Mucosa of rectum (tissue), 2 donors: ENCODE measurements around the gene GRM4.
A peak's percentile ranks its signal among the peaks of the same experiment; 100 is the strongest.

Source experiments
- H3K27ac ChIP-seq, 2 donors: one replicate each; pipeline ENCODE4 v1.7.0; 2013; ENCODE audit warnings: inconsistent platforms in 2 of 2, low read depth in 2 of 2, low read length in 2 of 2
- H3K27me3 ChIP-seq, 2 donors: one replicate each; pipeline ENCODE4 v1.7.0; 2013; ENCODE audit warnings: low read length in 2 of 2; ENCODE audit not compliant: control insufficient read depth in 2 of 2, insufficient read depth in 2 of 2
- H3K36me3 ChIP-seq, 2 donors: one replicate each; pipeline ENCODE4 v1.7.0; 2013; ENCODE audit warnings: low read length in 2 of 2; ENCODE audit not compliant: control insufficient read depth in 2 of 2, insufficient read depth in 2 of 2
- H3K4me1 ChIP-seq, 2 donors: one replicate each; pipeline ENCODE4 v1.7.0; 2013; ENCODE audit warnings: low read length in 2 of 2, mild to moderate bottlenecking in 1 of 2; ENCODE audit not compliant: control insufficient read depth in 2 of 2, insufficient read depth in 2 of 2
- H3K4me3 ChIP-seq, 2 donors: one replicate each; pipeline ENCODE4 v1.7.0; 2013; ENCODE audit warnings: low read length in 2 of 2
- H3K9ac ChIP-seq, 2 donors: one replicate each; pipeline ENCODE4 v1.7.0; 2013; ENCODE audit warnings: low read length in 2 of 2, low read depth in 1 of 2, mild to moderate bottlenecking in 1 of 2
- H3K9me3 ChIP-seq, 2 donors: one replicate each; pipeline ENCODE4 v1.7.0; 2013; ENCODE audit warnings: low read length in 2 of 2; ENCODE audit not compliant: control insufficient read depth in 2 of 2
- donor health status: healthy.
- donor health status: Normal muscosa, but diverticular disease.

Gene GRM4

GRCh38 chr6:34025861-34026260 lies 120.0 kb downstream of the GRM4 start:
- H3K27me3 ChIP-seq, result no peaks in the 10 kb centered on the region
- H3K4me1 ChIP-seq, result peaks cover 10 to 16% of the 10 kb centered on the region in 2 donors
- H3K9ac ChIP-seq, result no peak overlapping the region
- H3K27ac ChIP-seq, result no peak overlapping the region
- H3K36me3 ChIP-seq, result no peaks in the 10 kb centered on the region
- H3K4me3 ChIP-seq, result no peak overlapping the region
- no peaks in the 10 kb centered on the region for H3K9me3 ChIP-seq

- no peak overlapping the region for H3K9ac ChIP-seq
- no peaks in the 10 kb centered on the region for H3K9me3 ChIP-seq
- H3K4me3 ChIP-seq, result no peak overlapping the region
- H3K27me3 ChIP-seq, result no peaks in the 10 kb centered on the region
- H3K27ac ChIP-seq, result no peak overlapping the region
- H3K36me3 ChIP-seq, result no peaks in the 10 kb centered on the region
- peaks cover 10 to 16% of the 10 kb centered on the region in 2 donors for H3K4me1 ChIP-seq
These were observed 120.6 kb downstream of the GRM4 start for GRCh38 chr6:34025112-34025807.

- Histone ChIP-seq H3K27me3 (no peaks in the 10 kb centered on the region), H3K4me3 (peak overlapping the region; percentile 55 to 58), H3K9me3 (no peaks in the 10 kb centered on the region), H3K4me1 (peaks cover 16% of the 10 kb centered on the region in 2 donors), H3K9ac (peak overlapping the region in 1 of 2 donors; percentile 78), H3K36me3 (no peaks in the 10 kb centered on the region), H3K27ac (peak overlapping the region; percentile 58 to 61)
These were observed 123.0 kb downstream of the GRM4 start for GRCh38 chr6:34022873-34023255.

- peak overlapping the region; percentile 58 to 61 for H3K27ac ChIP-seq
- no peaks in the 10 kb centered on the region for H3K36me3 ChIP-seq
- H3K4me3 ChIP-seq, result peak overlapping the region; percentile 55 to 58
- peak overlapping the region; percentile 47 to 78 for H3K9ac ChIP-seq
- no peaks in the 10 kb centered on the region for H3K9me3 ChIP-seq
- peaks cover 14 to 16% of the 10 kb centered on the region in 2 donors for H3K4me1 ChIP-seq
- H3K27me3 ChIP-seq, result no peaks in the 10 kb centered on the region
These were observed 123.5 kb downstream of the GRM4 start for GRCh38 chr6:34022250-34022872.

- Histone ChIP-seq H3K4me1 (peaks cover 13 to 16% of the 10 kb centered on the region in 2 donors), H3K27ac (peak overlapping the region; percentile 58 to 61), H3K4me3 (peak overlapping the region; percentile 55 to 58), H3K9ac (peak overlapping the region in 1 of 2 donors; percentile 78), H3K36me3 (no peaks in the 10 kb centered on the region), H3K27me3 (no peaks in the 10 kb centered on the region), H3K9me3 (no peaks in the 10 kb centered on the region)
These were observed 124.2 kb downstream of the GRM4 start for GRCh38 chr6:34021554-34022190.

- Histone ChIP-seq H3K4me3 (no peak overlapping the region), H3K9me3 (no peaks in the 10 kb centered on the region), H3K27me3 (no peaks in the 10 kb centered on the region), H3K36me3 (no peaks in the 10 kb centered on the region), H3K4me1 (peaks cover 11 to 16% of the 10 kb centered on the region in 2 donors), H3K27ac (no peak overlapping the region), H3K9ac (peak overlapping the region in 1 of 2 donors; percentile 27)
These were observed 124.9 kb downstream of the GRM4 start for GRCh38 chr6:34020807-34021553.

- H3K9ac ChIP-seq, result no peak overlapping the region
- no peak overlapping the region for H3K27ac ChIP-seq
- H3K4me1 ChIP-seq, result peaks cover 11 to 16% of the 10 kb centered on the region in 2 donors
- no peaks in the 10 kb centered on the region for H3K9me3 ChIP-seq
- no peak overlapping the region for H3K4me3 ChIP-seq
- H3K27me3 ChIP-seq, result no peaks in the 10 kb centered on the region
- no peaks in the 10 kb centered on the region for H3K36me3 ChIP-seq
These were observed 125.6 kb downstream of the GRM4 start for GRCh38 chr6:34020278-34020677.

GRCh38 chr6:34018961-34019606 lies 126.8 kb downstream of the GRM4 start:
- H3K4me3 ChIP-seq, result no peak overlapping the region
- no peak overlapping the region for H3K9ac ChIP-seq
- H3K27me3 ChIP-seq, result no peaks in the 10 kb centered on the region
- peaks cover 11 to 16% of the 10 kb centered on the region in 2 donors for H3K4me1 ChIP-seq
- no peaks in the 10 kb centered on the region for H3K36me3 ChIP-seq
- no peak overlapping the region for H3K27ac ChIP-seq
- H3K9me3 ChIP-seq, result no peaks in the 10 kb centered on the region

- H3K36me3 ChIP-seq, result no peaks in the 10 kb centered on the region
- H3K4me3 ChIP-seq, result no peak overlapping the region
- no peak overlapping the region for H3K27ac ChIP-seq
- peaks cover 11 to 16% of the 10 kb centered on the region in 2 donors for H3K4me1 ChIP-seq
- no peak overlapping the region for H3K9ac ChIP-seq
- no peaks in the 10 kb centered on the region for H3K27me3 ChIP-seq
- H3K9me3 ChIP-seq, result no peaks in the 10 kb centered on the region
These were observed 127.9 kb downstream of the GRM4 start for GRCh38 chr6:34018026-34018425.
